OCI-LY7 (cell line): ENCODE results near the gene NXN. TPM values are rescaled to one million over a fixed set of nuclear protein-coding genes. Genes with fewer than 3 reads are reported as not detected.

Experiments
- BruUV-seq: library from RNA; stranded (reverse); fragments of 400-500 nt; replicated peaks from 2 replicates; lab custom pipeline; 2021; lab: Mats Ljungman, UMichigan
- CTCF ChIA-PET: fragments of 300-600 bp; sonication (Branson Sonifier 250); formaldehyde crosslinking; loops from one replicate; lab custom pipeline; 2022; ENCODE audit warnings: antibody characterized with exemption; ENCODE audit not compliant: unreplicated experiment; lab: Charles Lee
- POLR2A ChIA-PET: fragments of 300-600 bp; sonication (Branson Sonifier 250); formaldehyde crosslinking; loops from one replicate; lab custom pipeline; 2022; ENCODE audit warnings: antibody characterized with exemption; lab: Charles Lee
- DNase-seq: peaks from one replicate; pipeline ENCODE4 v3.0.0-alpha.2; 2015; ENCODE audit warnings: low spot score
- H2AFZ ChIP-seq: fragments of 200-600 bp; sonication (generic), shearing (Covaris generic); 2 replicates; pipeline ENCODE4 v1.6.1; 2014; ENCODE audit warnings: mild to moderate bottlenecking, antibody characterized with exemption, low read length, moderate library complexity
- H3K27ac ChIP-seq: fragments of 200-600 bp; sonication (generic); 2 replicates; pipeline ENCODE4 v1.5.1; 2014; ENCODE audit warnings: mixed run types, low read depth, mild to moderate bottlenecking, moderate library complexity, low read length, inconsistent platforms; ENCODE audit not compliant: poor library complexity, severe bottlenecking
- H3K36me3 ChIP-seq: fragments of 200-600 bp; sonication (generic); 2 replicates; pipeline ENCODE4 v1.6.1; 2014; ENCODE audit warnings: mild to moderate bottlenecking, antibody characterized with exemption, low read length, moderate library complexity, mixed read lengths; ENCODE audit not compliant: insufficient read depth
- H3K4me1 ChIP-seq: fragments of 200-600 bp; sonication (generic); 2 replicates; pipeline ENCODE4 v1.5.1; 2014; ENCODE audit warnings: mild to moderate bottlenecking, low read length; ENCODE audit not compliant: insufficient read depth, poor library complexity, severe bottlenecking
- H3K4me2 ChIP-seq: fragments of 200-600 bp; sonication (generic); 2 replicates; pipeline ENCODE4 v1.6.1; 2014; ENCODE audit warnings: mild to moderate bottlenecking, low read length
- H3K4me3 ChIP-seq: fragments of 200-600 bp; sonication (generic); 2 replicates; pipeline ENCODE4 v1.5.1; 2014; ENCODE audit warnings: mild to moderate bottlenecking, low read depth, low read length; ENCODE audit not compliant: poor library complexity, severe bottlenecking
- H3K79me2 ChIP-seq: fragments of 200-600 bp; sonication (generic); 2 replicates; pipeline ENCODE4 v1.6.1; 2016; ENCODE audit warnings: low read depth, mild to moderate bottlenecking, low read length, moderate library complexity, mixed read lengths; ENCODE audit not compliant: insufficient read depth
- H3K9me2 ChIP-seq: fragments of 200-600 bp; sonication (generic); 2 replicates; pipeline ENCODE4 v1.6.1; 2016; ENCODE audit warnings: mild to moderate bottlenecking, low read length, mixed read lengths; ENCODE audit not compliant: insufficient read depth
- H3K9me3 ChIP-seq: fragments of 200-600 bp; sonication (generic); 2 replicates; pipeline ENCODE4 v1.6.1; 2014; ENCODE audit warnings: mild to moderate bottlenecking, mixed run types, low read length, mixed read lengths
- H4K20me1 ChIP-seq: fragments of 200-600 bp; sonication (generic); 2 replicates; pipeline ENCODE4 v1.6.1; 2014; ENCODE audit warnings: mild to moderate bottlenecking, antibody characterized with exemption, low read length, moderate library complexity, mixed read lengths; ENCODE audit not compliant: insufficient read depth
- EZH2phosphoT487 ChIP-seq: fragments of 200-600 bp; sonication (generic); IDR thresholded peaks from 2 replicates; pipeline ENCODE4 v1.6.1; 2018; ENCODE audit warnings: low read depth, borderline replicate concordance, mild to moderate bottlenecking, mixed run types, antibody characterized with exemption, low read length, moderate library complexity, mixed read lengths
- intact Hi-C: fragments of 100-400 bp; cut with micrococcal nuclease; formaldehyde crosslinking; loops from one replicate; pipeline ENCODE4 v1.10.0; 2022; ENCODE audit not compliant: unreplicated experiment
- total RNA-seq, 2 experiments: library from RNA; depleted of rRNA in 1 of 2; stranded (reverse); fragments of >200 nt in 1 of 2; shearing (Covaris generic) in 1 of 2; gene quantifications; 2 replicates each; pipeline ENCODE4 v1.2.3, GENCODE V29; 2014 to 2022
- TF ChIP-seq, protein P1 (sequence below): fragments of 200-600 bp; sonication (generic); conservative IDR thresholded peaks from 2 replicates; pipeline ENCODE4 v1.5.1; 2014; ENCODE audit warnings: mild to moderate bottlenecking, antibody characterized with exemption, low read length, moderate library complexity, mixed read lengths

Gene NXN
- total RNA-seq, 2 experiments from 2014 or later = 1.3 to 2.8 TPM

DNA sequence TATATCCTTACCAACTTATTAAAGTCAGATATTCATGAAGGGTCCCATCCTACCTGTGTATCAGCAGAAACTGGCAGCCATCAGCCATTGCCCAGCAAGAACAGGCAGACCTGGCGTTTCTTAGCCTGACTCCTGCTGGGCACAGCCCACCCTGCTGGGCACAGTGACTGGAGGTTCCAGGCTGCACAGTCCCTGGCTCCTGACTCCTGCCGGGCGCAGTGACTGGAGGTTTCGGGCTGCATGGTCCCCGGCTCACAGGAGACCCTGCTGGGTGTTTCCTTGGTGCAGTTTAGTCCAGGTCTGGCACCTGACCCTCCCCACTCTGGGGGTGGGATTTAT lies 24.0 kb upstream of the NXN start:
- Histone ChIP-seq H3K36me3 (peaks cover 90% of the 10 kb centered on the region), H3K4me1 (peaks cover 5% of the 10 kb centered on the region), H3K4me2 (no peak overlapping the region), H3K79me2 (0 out of 2 replicates have a peak, but pooled peaks cover 4% of the 10 kb centered on the region), H3K9me3 (no peaks in the 10 kb centered on the region), H4K20me1 (peaks cover 4% of the 10 kb centered on the region), H2AFZ (no peak overlapping the region), H3K9me2 (no peaks in the 10 kb centered on the region), H3K4me3 (no peak overlapping the region), H3K27ac (no peak overlapping the region)
- BruUV-seq = TSS peak; percentile 36
- POLR2A ChIA-PET = no interaction called here
- intact Hi-C loops = no loop called here
- no peak for DNase-seq
- CTCF ChIA-PET = no interaction called here
- TF ChIP-seq, protein P1, sequence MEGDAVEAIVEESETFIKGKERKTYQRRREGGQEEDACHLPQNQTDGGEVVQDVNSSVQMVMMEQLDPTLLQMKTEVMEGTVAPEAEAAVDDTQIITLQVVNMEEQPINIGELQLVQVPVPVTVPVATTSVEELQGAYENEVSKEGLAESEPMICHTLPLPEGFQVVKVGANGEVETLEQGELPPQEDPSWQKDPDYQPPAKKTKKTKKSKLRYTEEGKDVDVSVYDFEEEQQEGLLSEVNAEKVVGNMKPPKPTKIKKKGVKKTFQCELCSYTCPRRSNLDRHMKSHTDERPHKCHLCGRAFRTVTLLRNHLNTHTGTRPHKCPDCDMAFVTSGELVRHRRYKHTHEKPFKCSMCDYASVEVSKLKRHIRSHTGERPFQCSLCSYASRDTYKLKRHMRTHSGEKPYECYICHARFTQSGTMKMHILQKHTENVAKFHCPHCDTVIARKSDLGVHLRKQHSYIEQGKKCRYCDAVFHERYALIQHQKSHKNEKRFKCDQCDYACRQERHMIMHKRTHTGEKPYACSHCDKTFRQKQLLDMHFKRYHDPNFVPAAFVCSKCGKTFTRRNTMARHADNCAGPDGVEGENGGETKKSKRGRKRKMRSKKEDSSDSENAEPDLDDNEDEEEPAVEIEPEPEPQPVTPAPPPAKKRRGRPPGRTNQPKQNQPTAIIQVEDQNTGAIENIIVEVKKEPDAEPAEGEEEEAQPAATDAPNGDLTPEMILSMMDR = no peak
- TF ChIP-seq EZH2phosphoT487 = no peak

- no peak for TF ChIP-seq EZH2phosphoT487
- TF ChIP-seq, protein P1 = no peak
- Histone ChIP-seq H3K79me2 (peaks cover 10% of the 10 kb centered on the region; the same call in 1 of the 2 replicates), H3K4me2 (no peak overlapping the region), H3K27ac (no peak overlapping the region), H3K4me1 (peaks cover 11% of the 10 kb centered on the region), H2AFZ (no peak overlapping the region), H3K4me3 (no peak overlapping the region), H3K9me2 (no peaks in the 10 kb centered on the region), H3K36me3 (peaks cover 89% of the 10 kb centered on the region), H4K20me1 (peaks cover 11% of the 10 kb centered on the region), H3K9me3 (no peaks in the 10 kb centered on the region)
- no peak for DNase-seq
- POLR2A ChIA-PET = interaction anchor here (0.7 kb wide), 1 partner anchor 176 kb away, joined by 3 read pairs; no protein-coding TSS in a partner anchor
- CTCF ChIA-PET = no interaction called here
- intact Hi-C loops = no loop called here
- BruUV-seq = no TSS peak
Observed at GRCh38 chr17:1002771-1003555, 23.4 kb upstream of the NXN start.

- no TSS peak for BruUV-seq
- Histone ChIP-seq H3K9me3 (no peaks in the 10 kb centered on the region), H3K4me3 (no peak overlapping the region), H3K4me1 (peaks cover 12% of the 10 kb centered on the region), H3K27ac (no peak overlapping the region), H4K20me1 (peaks cover 11% of the 10 kb centered on the region), H2AFZ (no peak overlapping the region), H3K79me2 (peaks cover 16% of the 10 kb centered on the region; the same call in 1 of the 2 replicates), H3K36me3 (peaks cover 83% of the 10 kb centered on the region), H3K9me2 (no peaks in the 10 kb centered on the region), H3K4me2 (no peak overlapping the region)
- POLR2A ChIA-PET = interaction anchor here (0.5 to 0.7 kb wide), 2 partner anchors 55 to 177 kb away, joined by 3 to 4 read pairs; no protein-coding TSS in a partner anchor
- CTCF ChIA-PET = no interaction called here
- no peak for DNase-seq
- intact Hi-C loops = no loop called here
- TF ChIP-seq EZH2phosphoT487 = no peak
- TF ChIP-seq, protein P1 = no peak
Observed at GRCh38 chr17:1002412-1002753, 22.8 kb upstream of the NXN start.
